H9 (cell line): ENCODE data around the gene TYRO3. TPM values are rescaled to one million over a fixed set of nuclear protein-coding genes. Genes with fewer than 3 reads are reported as not detected.

ENCODE experiments used
- DNase-seq: peaks from one replicate; pipeline ENCODE4 v3.0.0-alpha.2; 2017
- H2AFZ ChIP-seq: one replicate; pipeline ENCODE4 v1.6.1; 2013; ENCODE audit warnings: mild to moderate bottlenecking, low read length, control low read depth, moderate library complexity
- H2AK5ac ChIP-seq: 2 replicates; pipeline ENCODE4 v1.6.1; 2013; ENCODE audit warnings: low read length, control low read depth, mixed read lengths; ENCODE audit not compliant: insufficient read length
- H2BK120ac ChIP-seq: one replicate; pipeline ENCODE4 v1.6.1; 2013; ENCODE audit warnings: low read depth, mild to moderate bottlenecking, low read length, control low read depth, inconsistent platforms; ENCODE audit not compliant: poor library complexity, severe bottlenecking
- H2BK12ac ChIP-seq: 2 replicates; pipeline ENCODE4 v1.6.1; 2013; ENCODE audit warnings: low read length, control low read depth, mixed read lengths, low read depth; ENCODE audit not compliant: insufficient read length
- H2BK15ac ChIP-seq: 2 replicates; pipeline ENCODE4 v1.6.1; 2013; ENCODE audit warnings: low read depth, low read length, control low read depth
- H2BK20ac ChIP-seq: one replicate; pipeline ENCODE4 v1.6.1; 2013; ENCODE audit warnings: low read depth, mild to moderate bottlenecking, low read length, control low read depth, inconsistent platforms; ENCODE audit not compliant: poor library complexity, severe bottlenecking
- H2BK5ac ChIP-seq: 2 replicates; pipeline ENCODE4 v1.6.1; 2013; ENCODE audit warnings: low read length, control low read depth, mixed read lengths; ENCODE audit not compliant: insufficient read length
- H3K14ac ChIP-seq: 2 replicates; pipeline ENCODE4 v1.6.1; 2013; ENCODE audit warnings: low read length, control low read depth; ENCODE audit not compliant: insufficient read depth
- H3K18ac ChIP-seq: 2 replicates; pipeline ENCODE4 v1.6.1; 2013; ENCODE audit warnings: low read depth, mild to moderate bottlenecking, mixed read lengths, low read length, control low read depth; ENCODE audit not compliant: insufficient read length
- H3K23ac ChIP-seq: 2 replicates; pipeline ENCODE4 v1.6.1; 2013; ENCODE audit warnings: low read length, control low read depth, mixed read lengths, low read depth; ENCODE audit not compliant: insufficient read length
- H3K23me2 ChIP-seq: 2 replicates; pipeline ENCODE4 v1.6.1; 2013; ENCODE audit warnings: low read depth, mild to moderate bottlenecking, mixed read lengths, low read length, control low read depth; ENCODE audit not compliant: insufficient read length, poor library complexity, severe bottlenecking
- H3K27ac ChIP-seq: 2 replicates; pipeline ENCODE4 v1.5.1; 2013; ENCODE audit warnings: low read length, control low read depth, mixed read lengths, low read depth; ENCODE audit not compliant: insufficient read length
- H3K27me3 ChIP-seq: 2 replicates; pipeline ENCODE4 v1.6.1; 2013; ENCODE audit warnings: low read length, control low read depth, inconsistent platforms; ENCODE audit not compliant: insufficient read depth
- H3K4ac ChIP-seq: 2 replicates; pipeline ENCODE4 v1.6.1; 2013; ENCODE audit warnings: low read depth, mild to moderate bottlenecking, control low read depth, inconsistent platforms, low read length, moderate library complexity
- H3K4me1 ChIP-seq: 2 replicates; pipeline ENCODE4 v1.6.1; 2013; ENCODE audit warnings: low read length, control low read depth, inconsistent platforms; ENCODE audit not compliant: insufficient read depth
- H3K4me2 ChIP-seq: 2 replicates; pipeline ENCODE4 v1.6.1; 2013; ENCODE audit warnings: low read length, control low read depth, mixed read lengths; ENCODE audit not compliant: insufficient read length, insufficient read depth
- H3K56ac ChIP-seq: 2 replicates; pipeline ENCODE4 v1.6.1; 2013; ENCODE audit warnings: low read depth, mild to moderate bottlenecking, mixed read lengths, low read length, control low read depth; ENCODE audit not compliant: insufficient read length
- H3K79me1 ChIP-seq: 2 replicates; pipeline ENCODE4 v1.6.1; 2013; ENCODE audit warnings: low read depth, mild to moderate bottlenecking, moderate library complexity, low read length, control low read depth, inconsistent platforms; ENCODE audit not compliant: insufficient read depth, poor library complexity, severe bottlenecking
- H3K79me2 ChIP-seq: 2 replicates; pipeline ENCODE4 v1.6.1; 2013; ENCODE audit warnings: low read length, control low read depth, inconsistent platforms; ENCODE audit not compliant: insufficient read depth
- H3K9ac ChIP-seq: 2 replicates; pipeline ENCODE4 v1.6.1; 2013; ENCODE audit warnings: low read length, control low read depth, mixed read lengths; ENCODE audit not compliant: insufficient read length; ENCODE audit errors: extremely low read depth
- H3K9me3 ChIP-seq: one replicate; pipeline ENCODE4 v1.6.1; 2013; ENCODE audit warnings: low read depth, low read length, inconsistent platforms; ENCODE audit not compliant: control insufficient read depth
- H3T11ph ChIP-seq: one replicate; pipeline ENCODE4 v1.6.1; 2013; ENCODE audit warnings: mild to moderate bottlenecking, low read length, control low read depth, inconsistent platforms
- H4K20me1 ChIP-seq: one replicate; pipeline ENCODE4 v1.6.1; 2013; ENCODE audit not compliant: control insufficient read depth, insufficient read length, insufficient read depth
- H4K5ac ChIP-seq: 2 replicates; pipeline ENCODE4 v1.6.1; 2013; ENCODE audit warnings: low read depth, mild to moderate bottlenecking, mixed read lengths, low read length, control low read depth; ENCODE audit not compliant: insufficient read length
- H4K8ac ChIP-seq: replicated peaks from 2 replicates; pipeline ENCODE4 v1.6.1; 2013; ENCODE audit warnings: low read length, control low read depth, mixed read lengths, low read depth; ENCODE audit not compliant: insufficient read length
- H4K91ac ChIP-seq: 2 replicates; pipeline ENCODE4 v1.6.1; 2013; ENCODE audit warnings: low read depth, mild to moderate bottlenecking, moderate library complexity, mixed read lengths, low read length, control low read depth; ENCODE audit not compliant: insufficient read length
- H3K27ac Mint-ChIP-seq, 3 experiments: 2 replicates in 2 of 3; 3 replicates in 1 of 3; pipeline ENCODE4 v1.8.0; 2020 to 2021; ENCODE audit warnings: mixed read lengths in 3 of 3, mild to moderate bottlenecking in 1 of 3, moderate library complexity in 1 of 3
- H3K27me3 Mint-ChIP-seq: 2 replicates; pipeline ENCODE4 v1.8.0; 2021; ENCODE audit warnings: low read depth, mild to moderate bottlenecking, moderate library complexity, mixed read lengths
- H3K36me3 Mint-ChIP-seq, 3 experiments: 2 replicates in 2 of 3; 3 replicates in 1 of 3; pipeline ENCODE4 v1.8.0; 2020 to 2021; ENCODE audit warnings: low read depth in 3 of 3, mixed read lengths in 3 of 3; ENCODE audit not compliant: insufficient read depth in 1 of 3
- H3K4me1 Mint-ChIP-seq, 2 experiments: 2 replicates each; pipeline ENCODE4 v1.8.0; 2020; ENCODE audit warnings: mixed read lengths in 2 of 2
- H3K4me3 Mint-ChIP-seq, 2 experiments: 2 replicates in 1 of 2; 3 replicates in 1 of 2; pipeline ENCODE4 v1.8.0; 2020 to 2021; ENCODE audit warnings: mild to moderate bottlenecking in 2 of 2, mixed read lengths in 2 of 2, moderate library complexity in 1 of 2
- H3K9me3 Mint-ChIP-seq, 2 experiments: 2 replicates in 1 of 2; 3 replicates in 1 of 2; pipeline ENCODE4 v1.8.0; 2020; ENCODE audit warnings: mild to moderate bottlenecking in 2 of 2, mixed read lengths in 2 of 2, moderate library complexity in 1 of 2
- CTCF ChIP-seq: fragments of 200-600 bp; sonication (generic); conservative IDR thresholded peaks from 3 replicates; pipeline ENCODE4 v1.8.0; 2021; ENCODE audit warnings: antibody characterized with exemption, mild to moderate bottlenecking
- WGBS: extraction: QIAGEN DNeasy Blood & Tissue Kit; methylation state at CpG from one replicate; pipeline ENCODE4 v1.1.7; 2013; ENCODE audit warnings: missing lambda C conversion rate, low lambda C conversion rate, mixed read lengths; ENCODE audit not compliant: insufficient read length; ENCODE audit errors: extremely low coverage; 5-methylcytosine and 5-hydroxymethylcytosine counted together
- total RNA-seq: library from RNA; stranded (reverse); gene quantifications from 2 replicates; pipeline ENCODE4 v1.2.1, GENCODE V29; 2021

The TYRO3 gene
- total RNA-seq, 1 experiment from 2014 or later, result 124 TPM

GRCh38 chr15:41599061-41599460, 40.0 kb downstream of the TYRO3 start:
- H3K9me3 Mint-ChIP-seq, result peaks cover 0 to 1% of the 10 kb centered on the region in 2 experiments; a peak in 1 of 5 replicates
- Histone ChIP-seq H3K23ac (no peak overlapping the region), H4K91ac (no peak overlapping the region), H3K18ac (no peak overlapping the region), H3T11ph (no peak overlapping the region), H2BK12ac (no peak overlapping the region), H3K79me2 (no peaks in the 10 kb centered on the region), H3K56ac (no peak overlapping the region), H3K27me3 (no peaks in the 10 kb centered on the region; the same call in 1 of the 2 replicates), H2AFZ (no peak overlapping the region), H3K79me1 (no peaks in the 10 kb centered on the region), H2AK5ac (no peak overlapping the region), H3K23me2 (no peaks in the 10 kb centered on the region), H3K9ac (no peak overlapping the region), H3K4me1 (peaks cover under 1% of the 10 kb centered on the region; the same call in 1 of the 2 replicates), H3K27ac (no peak overlapping the region), H2BK20ac (no peak overlapping the region), H3K9me3 (no peaks in the 10 kb centered on the region), H3K4me2 (no peak overlapping the region), H2BK5ac (no peak overlapping the region), H3K4ac (no peak overlapping the region), H4K20me1 (no peaks in the 10 kb centered on the region), H4K5ac (no peak overlapping the region), H2BK15ac (no peak overlapping the region), H2BK120ac (no peak overlapping the region), H3K14ac (no peak overlapping the region), H4K8ac (no peak overlapping the region)
- H3K27ac Mint-ChIP-seq, result no peak overlapping the region; a peak in 1 of 7 replicates
- no peak overlapping the region for H3K4me3 Mint-ChIP-seq
- H3K27me3 Mint-ChIP-seq, result no peaks in the 10 kb centered on the region; the same call in none of the 2 replicates
- no peak for DNase-seq
- WGBS, result no CpG with 5 or more reads among the region's 1 CpG
- H3K36me3 Mint-ChIP-seq, result no peaks in the 10 kb centered on the region
- H3K4me1 Mint-ChIP-seq, result peaks cover 6 to 8% of the 10 kb centered on the region in 2 experiments
- no peak for TF ChIP-seq CTCF
